ENCODE measurements around the gene JHY. TPM values are rescaled to one million over a fixed set of nuclear protein-coding genes. Genes with fewer than 3 reads are reported as not detected.

JHY gene
- total and polyA plus RNA-seq, 2 of the 8 experiments (the other 6 are each of a cell fraction or from before 2014, with no cell fraction given) = 0.29 to 0.91 TPM

DNA sequence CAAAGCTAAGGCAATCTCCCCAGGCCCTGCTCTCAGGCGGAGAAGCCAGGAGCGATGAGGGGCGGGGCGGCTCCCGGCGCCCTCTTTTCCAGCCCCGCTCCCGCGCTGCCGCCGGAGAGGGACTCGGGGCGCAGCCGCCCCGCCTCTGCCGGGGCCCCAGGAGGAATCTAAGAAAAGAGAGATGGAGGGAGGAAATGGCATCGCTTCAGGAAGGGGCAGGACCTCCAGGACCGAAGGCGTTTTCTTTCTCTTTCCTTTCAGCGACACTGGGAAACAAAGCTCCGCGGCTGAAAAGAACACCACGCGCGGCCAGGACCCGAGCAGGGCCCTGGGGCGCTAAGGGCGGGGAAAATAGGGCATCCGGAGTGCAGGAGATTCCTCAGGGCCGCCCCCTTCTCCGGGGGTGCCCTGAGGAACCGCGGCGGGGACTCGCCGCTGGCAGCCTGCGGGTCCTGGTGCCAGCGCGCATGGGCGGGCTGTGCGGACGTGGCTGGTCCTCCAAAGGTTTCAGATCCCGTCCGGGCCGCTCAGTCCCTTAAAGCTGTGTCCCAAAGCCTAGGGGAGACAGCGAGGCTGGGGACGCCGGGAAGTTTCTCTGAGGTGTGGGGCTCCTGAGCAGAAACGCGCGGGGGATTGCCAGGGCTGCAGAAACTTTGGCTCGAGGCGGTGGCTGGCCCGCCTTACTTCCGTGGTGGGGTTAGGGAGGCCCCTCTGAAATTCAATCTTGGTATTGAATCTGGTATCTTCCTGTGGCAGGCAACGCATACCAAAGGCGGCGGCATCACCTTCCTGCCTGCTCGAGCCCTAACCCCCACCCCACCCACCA, 101.8 kb downstream of the JHY start:
- DNase-seq (ENCODE audit: low read depth in 1 of 2, low spot score in 2 of 2) (peak in 1 of 2 experiments; percentile 74), FAIRE-seq (no peak)
- peaks cover 8% of the 10 kb centered on the region; the same call in 1 of the 2 replicates for H3K23me2 ChIP-seq (ENCODE audit: low read depth, low read length)
- no peak overlapping the region for H4K91ac ChIP-seq (replicated peaks; ENCODE audit: insufficient read length, low read length)
- H2AK5ac ChIP-seq (ENCODE audit: low read depth, low read length) = no peak overlapping the region
- H3K27ac ChIP-seq (ENCODE audit: low read depth, low read length) = no peak overlapping the region
- no peaks in the 10 kb centered on the region for H3K79me2 ChIP-seq (ENCODE audit: control insufficient read depth in 1 of 2, insufficient read depth in 2 of 2, low read length in 2 of 2)
- H3K14ac ChIP-seq (ENCODE audit: insufficient read length) = no peak overlapping the region
- no peak overlapping the region for H4K5ac ChIP-seq (ENCODE audit: insufficient read length, low read depth, low read length)
- CTCF ChIA-PET (ENCODE audit: partially characterized antibody) = interaction anchor here (0.7 to 1.6 kb wide), 4 partner anchors 19 to 117 kb away, joined by 3 to 4 read pairs (median 4); no protein-coding TSS in a partner anchor
- peak overlapping the region; percentile 93 for H2AFZ ChIP-seq (ENCODE audit: low read length)
- H3K4me2 ChIP-seq (ENCODE audit: insufficient read depth in 1 of 2, low read depth in 2 of 2, low read length in 2 of 2) = peak overlapping the region; percentile 92 to 95
- peak overlapping the region; percentile 54; the same call in 1 of the 2 replicates for H3K18ac ChIP-seq (ENCODE audit: extremely low read depth, low read length)
- H3K79me1 ChIP-seq (ENCODE audit: low read depth, low read length) = no peaks in the 10 kb centered on the region
- 2% methylated on average over 39 of the region's 59 CpGs; no CpG with 5 or more reads in 1 of the 2 experiments for WGBS, 2 experiments (ENCODE audit: extremely low coverage in 1 of 2, insufficient coverage in 1 of 2, insufficient read length in 1 of 2, insufficient replicate concordance in 2 of 2, low coverage in 1 of 2, low lambda C conversion rate in 2 of 2, missing lambda C conversion rate in 1 of 2)
- peaks cover 0 to 17% (median 11%) of the 10 kb centered on the region in 4 experiments; a peak in 6 of 7 replicates for H3K4me1 ChIP-seq (replicated peaks in 1 of 4; ENCODE audit: control insufficient read depth in 3 of 4, insufficient read depth in 4 of 4, low read length in 3 of 4)
- POLR2A ChIA-PET (ENCODE audit: partially characterized antibody) = interaction anchor here (1.3 kb wide), 1 partner anchor 110 kb away, joined by 3 read pairs; no protein-coding TSS in a partner anchor
- H3K23ac ChIP-seq (ENCODE audit: insufficient read length) = no peak overlapping the region
- no peak overlapping the region; the same call in 1 of the 2 replicates for H4K8ac ChIP-seq (ENCODE audit: extremely low read depth, insufficient read depth, low read length)
- H2BK120ac ChIP-seq (replicated peaks; ENCODE audit: low read depth, low read length) = no peak overlapping the region
- peak overlapping the region; percentile 58 to 83 (median 62) for H3K4me3 ChIP-seq (ENCODE audit: extremely low read depth in 1 of 4, insufficient read depth in 2 of 4, low read depth in 3 of 4, low read length in 4 of 4)
- H3K36me3 ChIP-seq (ENCODE audit: control insufficient read depth in 2 of 4, insufficient read depth in 4 of 4, low read length in 3 of 4) = no peaks in the 10 kb centered on the region
- H3K9ac ChIP-seq (replicated peaks in 1 of 4; ENCODE audit: extremely low read depth in 1 of 4, low read depth in 3 of 4, low read length in 3 of 4) = peak overlapping the region in 1 of 4 experiments; percentile 22; a peak in 3 of 7 replicates
- no peak overlapping the region; the same call in 1 of the 2 replicates for H2BK5ac ChIP-seq (ENCODE audit: low read depth, low read length)
- 0 out of 2 replicates have a peak overlapping the region, but pooled peaks have one; percentile 62 for H2BK12ac ChIP-seq (ENCODE audit: low read depth, low read length)
- no peak overlapping the region for H2BK20ac ChIP-seq (ENCODE audit: low read length)
- no peak overlapping the region for H2BK15ac ChIP-seq (ENCODE audit: low read length)
- H4K20me1 ChIP-seq (replicated peaks in 1 of 2; ENCODE audit: control insufficient read depth in 1 of 2, insufficient read depth in 2 of 2, low read length in 2 of 2) = peaks cover 4 to 15% of the 10 kb centered on the region in 2 experiments
- no peak overlapping the region for H3K4ac ChIP-seq (replicated peaks; ENCODE audit: insufficient read length, low read depth, low read length)
- peaks cover 45 to 72% (median 63%) of the 10 kb centered on the region in 4 experiments for H3K27me3 ChIP-seq (replicated peaks in 1 of 4; ENCODE audit: control insufficient read depth in 3 of 4, extremely low read depth in 1 of 4, insufficient read depth in 3 of 4, low read length in 3 of 4)
- H3K56ac ChIP-seq (replicated peaks; ENCODE audit: insufficient read length, low read depth, low read length) = no peak overlapping the region
- H3K9me3 ChIP-seq (ENCODE audit: insufficient read depth in 2 of 2, low read depth in 1 of 2, low read length in 1 of 2) = no peaks in the 10 kb centered on the region
- peak; percentile 49; the same call in 1 of the 2 replicates for TF ChIP-seq PHF8 (conservative IDR thresholded peaks at IDR 0.05; ENCODE audit: low read depth, low read length)
- TF ChIP-seq ZNF274 (IDR thresholded peaks at IDR 0.05; ENCODE audit: borderline replicate concordance, extremely low read depth, low read length) = no peak
- TF ChIP-seq BACH1 (IDR thresholded peaks at IDR 0.05; ENCODE audit: low read length) = no peak

All from H1 (cell line).